Pancreas (tissue), 10 donors: ENCODE results near the gene PRKAR2B. TPM values are rescaled to one million over a fixed set of nuclear protein-coding genes. Genes with fewer than 3 reads are reported as not detected.

Experiments used
- ATAC-seq, 4 donors: fragments of 200-7000 bp; cut with Tn5 transposase; one replicate each; pipeline versions ENCODE4 v1.8.0 to v1.9.1; 2020; ENCODE audit warnings: mild to moderate bottlenecking in 4 of 4, moderate library complexity in 4 of 4
- DNase-seq, 6 donors: peaks; one replicate each; pipeline ENCODE4 v3.0.0-alpha.2; 2020
- FAIRE-seq: peaks from 2 replicates; lab custom pipeline; 2012; peaks lifted over from hg19 to GRCh38; lab: Jason Lieb, UNC
- H3K27ac ChIP-seq, 4 donors: fragments of 200-600 bp; sonication (generic); 1 replicate in 3 of 4; 2 replicates in 1 of 4; pipeline versions ENCODE4 v1.5.0 to v1.8.0; 2020
- H3K27me3 ChIP-seq, 4 donors: fragments of 200-600 bp; one replicate each; pipeline ENCODE4 v1.8.0; 2021
- H3K36me3 ChIP-seq, 3 donors: fragments of 200-600 bp; sonication (generic) in 1 of 3; one replicate each; pipeline versions ENCODE4 v1.5.0 to v1.8.0; 2020 to 2021
- H3K4me1 ChIP-seq, 3 donors: fragments of 200-600 bp; one replicate each; pipeline ENCODE4 v1.8.0; 2021
- H3K4me3 ChIP-seq, 4 donors: fragments of 200-600 bp; sonication (generic) in 2 of 4; one replicate each; pipeline versions ENCODE4 v1.5.0 to v1.8.0; 2020 to 2021
- H3K9me3 ChIP-seq, 4 donors: fragments of 200-600 bp; one replicate each; pipeline ENCODE4 v1.8.0; 2021
- CTCF ChIP-seq, 4 donors: fragments of 200-600 bp; sonication (generic) in 3 of 4; IDR thresholded peaks; one replicate each; pipeline versions ENCODE4 v1.5.0 to v1.8.0; 2021; ENCODE audit warnings: antibody characterized with exemption in 4 of 4
- WGBS, 2 donors: extraction: QIAGEN DNeasy Blood & Tissue Kit; methylation state at CpG; one replicate each; pipeline ENCODE4 v1.1.7; 2013; 5-methylcytosine and 5-hydroxymethylcytosine counted together
- intact Hi-C, 3 donors: fragments of 100-400 bp; cut with DNase I; formaldehyde crosslinking; loops; one replicate each; pipeline versions ENCODE4 v1.11.1 to v1.14.2; 2022
- polyA plus RNA-seq, 2 donors: library from polyadenylated mRNA; stranded (reverse); fragments of 200-250 nt; gene quantifications; one replicate each; pipeline ENCODE4 v1.2.3, GENCODE V29; 2013
- total RNA-seq, 6 donors: library from RNA; stranded (reverse); fragmentation: NEBNext Ultra II Directional in 4 of 6; extraction: Animal tissue kit (Norgen Biotek cat#: 25700) in 4 of 6; gene quantifications; one replicate each; pipeline versions ENCODE4 v1.2.1 to v1.2.4, GENCODE V29; 2021 to 2023
- donor health status: healthy with polysubstance abuse.
- donor health status: DM: no; HTN: no; CAD: no; lungs with moderate emphysema.
- donor health status: DM: no; HTN: no; CAD: no.
- donor health status: control.
- donor health status: control.
- donor health status: Bipolar disorder and iron deficiency.
- donor health status: DM: yes; HTN: yes; CAD: no.
- donor health status: DM: no; HTN: no; CAD: no.
- donor health status: DM: no; HTN: no; CAD: no.
- donor health status: DM: yes; HTN: yes; CAD: no.

The PRKAR2B gene
- total and polyA plus RNA-seq, 8 donors, result 5.8 to 9.9 (median 7.6) TPM

- H3K27ac ChIP-seq, result no peak overlapping the region
- no peaks in the 10 kb centered on the region for H3K4me1 ChIP-seq
- H3K27me3 ChIP-seq, result no peaks in the 10 kb centered on the region
- FAIRE-seq, result no peak
- DNase-seq, result no peak
- ATAC-seq, result no peak
- no peaks in the 10 kb centered on the region for H3K36me3 ChIP-seq
- intact Hi-C loops, result no loop called here
- WGBS, 2 donors, result 77 to 78% methylated on average over 5 of the region's 5 CpGs
- TF ChIP-seq CTCF (IDR thresholded peaks at IDR 0.05), result no peak
- no peaks in the 10 kb centered on the region for H3K9me3 ChIP-seq
- H3K4me3 ChIP-seq, result no peak overlapping the region
Measured at GRCh38 chr7:107020400-107020799, 24.1 kb upstream of the PRKAR2B start.

GRCh38 chr7:107021600-107021999, 22.9 kb upstream of the PRKAR2B start:
- ATAC-seq (no peak), FAIRE-seq (no peak)
- WGBS, 2 donors, result 89 to 93% methylated on average over 3 of the region's 3 CpGs

GRCh38 chr7:107023522-107024151, 20.9 kb upstream of the PRKAR2B start:
- H3K27me3 ChIP-seq, result no peaks in the 10 kb centered on the region
- TF ChIP-seq CTCF (IDR thresholded peaks at IDR 0.05), result no peak
- H3K27ac ChIP-seq, result no peak overlapping the region
- intact Hi-C loops, result no loop called here
- no peak for DNase-seq
- ATAC-seq, result no peak
- H3K4me1 ChIP-seq, result no peaks in the 10 kb centered on the region
- no peaks in the 10 kb centered on the region for H3K9me3 ChIP-seq
- H3K4me3 ChIP-seq, result no peak overlapping the region
- no peaks in the 10 kb centered on the region for H3K36me3 ChIP-seq
- no peak for FAIRE-seq

More at GRCh38 chr7:107021600-107021999, 22.9 kb upstream of the PRKAR2B start:
- no peak for TF ChIP-seq CTCF (IDR thresholded peaks at IDR 0.05)
- no peak for DNase-seq
- H3K9me3 ChIP-seq, result no peaks in the 10 kb centered on the region
- no peak overlapping the region for H3K27ac ChIP-seq
- no peaks in the 10 kb centered on the region for H3K4me1 ChIP-seq
- no peaks in the 10 kb centered on the region for H3K36me3 ChIP-seq
- no peak overlapping the region for H3K4me3 ChIP-seq
- H3K27me3 ChIP-seq, result no peaks in the 10 kb centered on the region
- intact Hi-C loops, result no loop called here

- WGBS, 2 donors, result 84 to 91% methylated on average over 2 of the region's 2 CpGs
- FAIRE-seq (no peak), ATAC-seq (no peak), DNase-seq (no peak)
- Histone ChIP-seq H3K27ac (no peak overlapping the region), H3K27me3 (no peaks in the 10 kb centered on the region), H3K4me3 (no peak overlapping the region), H3K4me1 (no peaks in the 10 kb centered on the region), H3K36me3 (no peaks in the 10 kb centered on the region), H3K9me3 (no peaks in the 10 kb centered on the region)
- intact Hi-C loops, result no loop called here
- no peak for TF ChIP-seq CTCF (IDR thresholded peaks at IDR 0.05)
Measured at GRCh38 chr7:107024906-107025305, 19.6 kb upstream of the PRKAR2B start.

GRCh38 chr7:107025449-107026103, 18.9 kb upstream of the PRKAR2B start:
- FAIRE-seq, result no peak

More at GRCh38 chr7:107025449-107026103, 18.9 kb upstream of the PRKAR2B start:
- H3K27me3 ChIP-seq, result no peaks in the 10 kb centered on the region
- no peaks in the 10 kb centered on the region for H3K9me3 ChIP-seq
- ATAC-seq (peak in 1 of 4 donors; percentile 38), DNase-seq (no peak)
- no peak overlapping the region for H3K4me3 ChIP-seq
- 91 to 94% methylated on average over 2 of the region's 2 CpGs for WGBS, 2 donors
- no peaks in the 10 kb centered on the region for H3K36me3 ChIP-seq
- intact Hi-C loops, result no loop called here
- H3K4me1 ChIP-seq, result no peaks in the 10 kb centered on the region
- H3K27ac ChIP-seq, result no peak overlapping the region
- TF ChIP-seq CTCF (IDR thresholded peaks at IDR 0.05), result no peak
